ENCODE data around the gene PFN4. TPM values are rescaled to one million over a fixed set of nuclear protein-coding genes. Genes with fewer than 3 reads are reported as not detected.

PFN4 gene
- total and polyA plus RNA-seq, 2 of the 4 experiments (the other 2 are of a cell fraction), result 0.36 to 0.48 TPM

- no peak overlapping the region for H2AK5ac ChIP-seq (ENCODE audit: low read depth, low read length)
- H3K36me3 ChIP-seq (ENCODE audit: control insufficient read depth, insufficient read depth, low read length), result no peaks in the 10 kb centered on the region
- H4K20me1 ChIP-seq (ENCODE audit: insufficient read depth, low read length), result no peaks in the 10 kb centered on the region
- ATAC-seq (ENCODE audit: low read depth) (no peak), DNase-seq (no peak)
- H2BK15ac ChIP-seq (ENCODE audit: low read depth, low read length), result no peak overlapping the region
- in situ Hi-C loops (cut with MboI; ENCODE audit: low sequenced_read_pairs) (no loop called here), intact Hi-C loops (cut with micrococcal nuclease) (no loop called here), dilution Hi-C loops (cut with HindIII; ENCODE audit: low sequenced_read_pairs, unreplicated experiment) (no loop called here)
- H3K79me1 ChIP-seq (ENCODE audit: low read depth in 1 of 2, low read length in 2 of 2), result no peaks in the 10 kb centered on the region
- H3K9me1 ChIP-seq (ENCODE audit: insufficient read depth, low read length), result no peaks in the 10 kb centered on the region; the same call in 1 of the 2 replicates
- BruUV-seq (replicated peaks), result no TSS peak
- H4K8ac ChIP-seq (ENCODE audit: low read depth in 2 of 2, low read length in 2 of 2), result no peak overlapping the region
- ChIA-PET POLR2A (ENCODE audit: unreplicated experiment) (no interaction called here), CTCF (interaction anchor here (1.1 kb wide), 1 partner anchor 9 kb away, joined by 4 read pairs; no protein-coding TSS in a partner anchor)
- H2AFZ ChIP-seq (replicated peaks; ENCODE audit: low read length, poor library complexity), result no peak overlapping the region
- no peak overlapping the region for H3K4me2 ChIP-seq (ENCODE audit: low read depth, low read length)
- H3K9me3 ChIP-seq (ENCODE audit: control insufficient read depth, insufficient read depth, low read length), result no peaks in the 10 kb centered on the region
- 100% methylated on average over 1 of the region's 3 CpGs; no CpG with 5 or more reads in 1 of the 2 experiments for WGBS, 2 experiments (ENCODE audit: extremely low coverage in 2 of 2, insufficient read length in 1 of 2)
- no peak overlapping the region for H2BK120ac ChIP-seq (ENCODE audit: low read depth, low read length)
- H3K4ac ChIP-seq (ENCODE audit: low read depth, low read length), result no peak overlapping the region
- no peak overlapping the region for H3K18ac ChIP-seq (ENCODE audit: low read depth, low read length)
- no peak overlapping the region for H2AK9ac ChIP-seq (replicated peaks; ENCODE audit: low read depth, low read length, poor library complexity)
- H3K9ac ChIP-seq (ENCODE audit: low read depth, low read length), result no peak overlapping the region
- H3K14ac ChIP-seq (replicated peaks; ENCODE audit: low read depth, low read length), result no peak overlapping the region
- no peaks in the 10 kb centered on the region for H3K4me1 ChIP-seq (ENCODE audit: control insufficient read depth, insufficient read depth, low read length)
- no peak overlapping the region for H4K91ac ChIP-seq (ENCODE audit: insufficient read depth, low read depth, low read length)
- no peaks in the 10 kb centered on the region; the same call in 1 of the 2 replicates for H3K27me3 ChIP-seq (ENCODE audit: control insufficient read depth, insufficient read depth, low read length)
- H3K27ac ChIP-seq (ENCODE audit: insufficient read depth, low read length), result no peak overlapping the region
- H4K5ac ChIP-seq (ENCODE audit: low read depth, low read length), result no peak overlapping the region
- H3K4me3 ChIP-seq (ENCODE audit: insufficient read depth, low read depth, low read length), result no peak overlapping the region
- no peak overlapping the region for H3K23ac ChIP-seq (ENCODE audit: low read depth, low read length)
- no peak overlapping the region for H2BK5ac ChIP-seq (ENCODE audit: low read depth, low read length, poor library complexity, severe bottlenecking)
- TF ChIP-seq CEBPB (IDR thresholded peaks at IDR 0.05; ENCODE audit: low read depth, low read length) (no peak), POLR2A (IDR thresholded peaks at IDR 0.05; ENCODE audit: low read depth, low read length) (no peak), FOS (IDR thresholded peaks at IDR 0.05; ENCODE audit: low read depth, low read length) (no peak), CTCF (conservative IDR thresholded peaks at IDR 0.05; ENCODE audit: low read depth, low read length) (no peak), CHD1 (IDR thresholded peaks at IDR 0.05; ENCODE audit: low read depth, low read length) (no peak), BHLHE40 (IDR thresholded peaks at IDR 0.05; ENCODE audit: low read depth, low read length) (no peak), RFX5 (IDR thresholded peaks at IDR 0.05; ENCODE audit: low read depth, low read length) (no peak), RAD21 (IDR thresholded peaks at IDR 0.05; ENCODE audit: low read length) (no peak), RCOR1 (IDR thresholded peaks at IDR 0.05; ENCODE audit: insufficient replicate concordance, low read length) (no peak), NFE2L2 (IDR thresholded peaks at IDR 0.05; ENCODE audit: low read depth, low read length) (no peak), USF2 (IDR thresholded peaks at IDR 0.05; ENCODE audit: low read depth, low read length) (no peak)
- no peak overlapping the region for H3K56ac ChIP-seq (ENCODE audit: extremely low read depth, insufficient read depth, low read length)
- H2BK20ac ChIP-seq (ENCODE audit: low read depth, low read length), result no peak overlapping the region
Measured at GRCh38 chr2:24163186-24163585, 40.1 kb upstream of the PFN4 start.
